Ascending aorta (tissue), 2 donors: ENCODE measurements around the gene TM4SF18. TPM values are rescaled to one million over a fixed set of nuclear protein-coding genes. Genes with fewer than 3 reads are reported as not detected.

Experiments
- DNase-seq, 2 donors: peaks; one replicate each; pipeline ENCODE4 v3.0.0-alpha.2; 2019; ENCODE audit warnings: low spot score in 2 of 2
- H3K27ac ChIP-seq, 2 donors: fragments of 200-600 bp; sonication (generic); one replicate each; pipeline ENCODE4 v1.5.1; 2016 to 2017; ENCODE audit warnings: mild to moderate bottlenecking in 1 of 2
- H3K27me3 ChIP-seq: fragments of 200-600 bp; sonication (generic); one replicate; pipeline ENCODE4 v1.5.1; 2017
- H3K36me3 ChIP-seq, 2 donors: fragments of 200-600 bp; sonication (generic); one replicate each; pipeline ENCODE4 v1.5.1; 2016
- H3K4me1 ChIP-seq, 2 donors: fragments of 200-600 bp; sonication (generic); one replicate each; pipeline ENCODE4 v1.5.1; 2016 to 2017; ENCODE audit warnings: mild to moderate bottlenecking in 1 of 2
- H3K4me3 ChIP-seq, 2 donors: fragments of 200-600 bp; sonication (generic); one replicate each; pipeline ENCODE4 v1.5.1; 2016 to 2017; ENCODE audit warnings: mild to moderate bottlenecking in 1 of 2
- H3K9me3 ChIP-seq, 2 donors: fragments of 200-600 bp; sonication (generic); one replicate each; pipeline ENCODE4 v1.5.1; 2016
- CTCF ChIP-seq, 3 experiments: fragments of 200-600 bp in 2 of 3; fragments of 450-650 bp in 1 of 3; sonication (generic) in 2 of 3; IDR thresholded peaks; one replicate each; pipeline ENCODE4 v1.5.1; 2016 to 2019; ENCODE audit warnings: antibody characterized with exemption in 3 of 3, mild to moderate bottlenecking in 1 of 3, moderate library complexity in 1 of 3
- intact Hi-C: fragments of 100-400 bp; cut with DNase I; formaldehyde crosslinking; loops from one replicate; pipeline ENCODE4 v1.15.1; 2023
- total RNA-seq: library from RNA; depleted of rRNA; stranded (reverse); fragments of >200 nt; gene quantifications from one replicate; pipeline ENCODE4 v1.1.0, GENCODE V29; 2016

The TM4SF18 gene
- total RNA-seq, 1 donor from 2014 or later = 6.2 TPM

DNA sequence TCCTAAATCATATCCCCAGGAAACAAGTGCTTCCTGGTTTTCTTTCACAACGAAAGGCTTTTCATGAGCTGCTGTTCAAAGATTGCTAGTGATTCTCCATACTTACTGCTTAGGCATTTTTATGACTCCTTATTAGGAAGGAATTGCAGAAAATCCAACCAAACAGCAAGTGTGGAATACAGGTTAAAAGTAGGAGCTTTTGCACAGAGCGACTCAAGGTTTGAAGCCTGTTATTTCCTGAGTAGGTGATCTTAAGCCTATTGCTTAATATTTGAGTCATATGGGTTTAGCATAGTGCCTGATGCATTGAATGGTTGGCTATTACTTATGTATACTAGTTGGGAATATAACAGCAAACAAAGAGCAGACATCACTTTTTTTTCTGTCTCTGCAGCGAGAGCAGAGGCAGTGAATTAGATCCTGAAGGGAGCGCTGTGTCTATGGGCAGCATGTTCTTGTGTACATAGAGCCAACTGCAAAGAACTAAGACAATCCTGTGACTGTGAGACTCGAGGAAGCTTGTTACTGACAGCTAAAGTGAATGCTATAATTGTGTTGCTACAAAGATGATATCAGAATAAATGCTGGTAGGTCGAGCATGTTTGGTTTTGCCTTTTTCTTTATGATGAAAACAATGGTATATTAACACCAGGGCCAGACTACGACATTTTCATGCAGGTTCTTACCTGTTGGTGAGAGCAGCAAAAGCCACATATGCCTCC, 37.7 kb upstream of the TM4SF18 start:
- no peaks in the 10 kb centered on the region for H3K9me3 ChIP-seq
- H3K27ac ChIP-seq = peak overlapping the region; percentile 44 to 58
- TF ChIP-seq CTCF (IDR thresholded peaks at IDR 0.05) = no peak
- H3K27me3 ChIP-seq = no peaks in the 10 kb centered on the region
- peaks cover 11 to 56% of the 10 kb centered on the region in 2 donors for H3K4me1 ChIP-seq
- H3K4me3 ChIP-seq = peak overlapping the region in 1 of 2 donors; percentile 11
- H3K36me3 ChIP-seq = peaks cover 15 to 48% of the 10 kb centered on the region in 2 donors
- DNase-seq = no peak
- intact Hi-C loops = loop anchor here (10.0 kb wide), 1 partner anchor 246 kb away; the partner anchor contains the start of gene HPS3

- DNase-seq = no peak
- peak overlapping the region; percentile 44 to 58 for H3K27ac ChIP-seq
- no peaks in the 10 kb centered on the region for H3K9me3 ChIP-seq
- no peak for TF ChIP-seq CTCF (IDR thresholded peaks at IDR 0.05)
- H3K4me1 ChIP-seq = peaks cover 7 to 49% of the 10 kb centered on the region in 2 donors
- H3K4me3 ChIP-seq = peak overlapping the region in 1 of 2 donors; percentile 11
- no peaks in the 10 kb centered on the region for H3K27me3 ChIP-seq
- peaks cover 15 to 47% of the 10 kb centered on the region in 2 donors for H3K36me3 ChIP-seq
- intact Hi-C loops = loop anchor here (10.0 kb wide), 1 partner anchor 245 kb away; the partner anchor contains the start of gene HPS3
Measured at GRCh38 chr3:149369991-149370866, 36.8 kb upstream of the TM4SF18 start.

DNA sequence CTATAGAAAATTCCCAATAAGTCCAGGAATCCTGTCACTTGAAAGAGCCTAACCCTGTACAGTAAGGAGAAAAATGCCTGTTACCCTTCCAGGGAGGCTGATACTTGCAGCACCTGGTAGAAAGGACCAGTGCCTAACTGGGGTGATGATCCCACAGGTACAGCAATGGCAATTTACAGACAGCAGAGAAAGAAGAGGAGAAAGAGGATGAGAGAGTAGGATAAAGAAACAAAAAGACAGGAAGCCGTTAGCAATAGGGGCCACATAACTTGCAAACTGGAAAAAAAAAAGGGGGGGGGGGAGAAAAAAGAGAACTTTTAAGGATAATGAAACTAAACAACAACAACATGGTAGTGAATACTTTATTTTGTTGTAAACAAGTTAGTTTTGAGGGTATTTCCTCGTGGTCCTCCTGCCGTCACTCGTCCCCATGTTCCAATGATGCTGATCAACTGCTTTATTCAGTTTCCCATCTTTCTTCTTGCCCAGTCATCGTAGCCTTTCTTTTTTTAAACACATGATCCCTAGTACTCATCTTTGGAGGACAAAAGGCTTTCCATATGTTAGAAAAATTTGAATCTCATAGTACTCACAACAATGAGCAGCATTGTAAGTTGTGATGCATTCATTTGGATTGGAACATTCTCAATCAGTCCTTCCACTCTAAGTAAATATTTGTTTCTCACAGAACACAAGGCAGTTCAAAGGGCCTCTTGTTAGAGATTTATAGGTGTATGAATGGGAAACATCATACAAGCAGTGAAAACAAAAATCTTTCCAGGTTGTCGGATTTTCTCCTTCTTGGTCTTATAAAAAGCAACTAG, 35.5 kb upstream of the TM4SF18 start:
- H3K4me1 ChIP-seq = peaks cover 5 to 38% of the 10 kb centered on the region in 2 donors
- no peaks in the 10 kb centered on the region for H3K27me3 ChIP-seq
- no peak for TF ChIP-seq CTCF (IDR thresholded peaks at IDR 0.05)
- H3K36me3 ChIP-seq = peaks cover 15 to 34% of the 10 kb centered on the region in 2 donors
- no peaks in the 10 kb centered on the region for H3K9me3 ChIP-seq
- DNase-seq = no peak
- H3K4me3 ChIP-seq = no peak overlapping the region
- intact Hi-C loops = no loop called here
- H3K27ac ChIP-seq = peak overlapping the region in 1 of 2 donors; percentile 9

GRCh38 chr3:149368201-149368673, 34.8 kb upstream of the TM4SF18 start:
- no peak for DNase-seq
- intact Hi-C loops = no loop called here
- Histone ChIP-seq H3K27me3 (no peaks in the 10 kb centered on the region), H3K9me3 (no peaks in the 10 kb centered on the region), H3K27ac (no peak overlapping the region), H3K36me3 (peaks cover 15 to 33% of the 10 kb centered on the region in 2 donors), H3K4me3 (no peak overlapping the region), H3K4me1 (peaks cover 2 to 32% of the 10 kb centered on the region in 2 donors)
- TF ChIP-seq CTCF (IDR thresholded peaks at IDR 0.05) = no peak
